HG03521 (cell line): ENCODE results near the gene KMT2B.

ENCODE experiments used
- ATAC-seq: cut with Tn5 transposase; IDR thresholded peaks from one replicate; pipeline ENCODE4 v1.9.1; 2021; ENCODE audit warnings: mild to moderate bottlenecking, moderate library complexity; ENCODE audit not compliant: unreplicated experiment

KMT2B gene

GRCh38 chr19:35727053-35727955, 9.5 kb downstream of the KMT2B start:
- ATAC-seq, result no peak

GRCh38 chr19:35727956-35728706, 10.3 kb downstream of the KMT2B start:
- no peak for ATAC-seq

- ATAC-seq, result no peak
Observed at GRCh38 chr19:35729021-35729420, 11.2 kb downstream of the KMT2B start.

DNA sequence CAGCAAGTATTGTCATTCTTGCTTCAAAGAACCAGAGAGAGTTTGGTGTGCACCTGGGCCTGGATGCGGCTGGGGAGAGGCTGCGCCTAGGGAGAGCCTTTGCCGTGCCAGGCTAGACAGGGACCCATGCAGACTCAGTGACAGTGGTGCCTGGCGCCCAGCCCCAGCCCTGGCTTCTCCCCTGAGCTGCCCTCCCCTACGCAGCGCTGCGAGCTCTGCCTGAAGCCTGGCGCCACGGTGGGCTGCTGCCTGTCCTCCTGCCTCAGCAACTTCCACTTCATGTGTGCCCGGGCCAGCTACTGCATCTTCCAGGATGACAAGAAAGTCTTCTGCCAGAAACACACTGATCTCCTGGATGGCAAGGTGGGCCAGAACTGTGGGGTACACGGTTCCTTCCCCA, 12.0 kb downstream of the KMT2B start:
- no peak for ATAC-seq

GRCh38 chr19:35730326-35730725, 12.5 kb downstream of the KMT2B start:
- no peak for ATAC-seq

GRCh38 chr19:35731353-35731752, 13.6 kb downstream of the KMT2B start:
- no peak for ATAC-seq

DNA sequence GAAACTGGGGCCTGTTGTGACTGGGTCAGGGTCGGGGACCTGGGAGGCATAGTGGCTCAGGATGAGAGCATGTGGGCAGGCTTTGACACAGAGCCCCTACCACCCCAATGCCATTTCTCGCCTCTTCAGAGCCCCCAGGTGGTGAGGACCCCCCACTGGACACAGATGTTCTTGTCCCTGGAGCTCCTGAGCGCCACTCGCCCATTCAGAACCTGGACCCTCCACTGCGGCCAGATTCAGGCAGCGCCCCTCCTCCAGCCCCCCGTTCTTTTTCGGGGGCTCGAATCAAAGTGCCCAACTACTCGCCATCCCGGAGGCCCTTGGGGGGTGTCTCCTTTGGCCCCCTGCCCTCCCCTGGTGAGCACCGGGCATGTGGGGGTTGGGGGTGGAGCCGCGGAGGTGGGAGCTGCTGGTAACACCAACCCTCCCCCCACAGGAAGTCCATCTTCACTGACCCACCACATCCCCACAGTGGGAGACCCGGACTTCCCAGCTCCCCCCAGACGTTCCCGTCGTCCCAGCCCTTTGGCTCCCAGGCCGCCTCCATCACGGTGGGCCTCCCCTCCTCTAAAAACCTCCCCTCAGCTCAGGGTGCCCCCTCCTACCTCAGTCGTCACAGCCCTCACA, 14.1 kb downstream of the KMT2B start:
- no peak for ATAC-seq

- ATAC-seq, result no peak
Observed at GRCh38 chr19:35732540-35733179, 14.9 kb downstream of the KMT2B start.

DNA sequence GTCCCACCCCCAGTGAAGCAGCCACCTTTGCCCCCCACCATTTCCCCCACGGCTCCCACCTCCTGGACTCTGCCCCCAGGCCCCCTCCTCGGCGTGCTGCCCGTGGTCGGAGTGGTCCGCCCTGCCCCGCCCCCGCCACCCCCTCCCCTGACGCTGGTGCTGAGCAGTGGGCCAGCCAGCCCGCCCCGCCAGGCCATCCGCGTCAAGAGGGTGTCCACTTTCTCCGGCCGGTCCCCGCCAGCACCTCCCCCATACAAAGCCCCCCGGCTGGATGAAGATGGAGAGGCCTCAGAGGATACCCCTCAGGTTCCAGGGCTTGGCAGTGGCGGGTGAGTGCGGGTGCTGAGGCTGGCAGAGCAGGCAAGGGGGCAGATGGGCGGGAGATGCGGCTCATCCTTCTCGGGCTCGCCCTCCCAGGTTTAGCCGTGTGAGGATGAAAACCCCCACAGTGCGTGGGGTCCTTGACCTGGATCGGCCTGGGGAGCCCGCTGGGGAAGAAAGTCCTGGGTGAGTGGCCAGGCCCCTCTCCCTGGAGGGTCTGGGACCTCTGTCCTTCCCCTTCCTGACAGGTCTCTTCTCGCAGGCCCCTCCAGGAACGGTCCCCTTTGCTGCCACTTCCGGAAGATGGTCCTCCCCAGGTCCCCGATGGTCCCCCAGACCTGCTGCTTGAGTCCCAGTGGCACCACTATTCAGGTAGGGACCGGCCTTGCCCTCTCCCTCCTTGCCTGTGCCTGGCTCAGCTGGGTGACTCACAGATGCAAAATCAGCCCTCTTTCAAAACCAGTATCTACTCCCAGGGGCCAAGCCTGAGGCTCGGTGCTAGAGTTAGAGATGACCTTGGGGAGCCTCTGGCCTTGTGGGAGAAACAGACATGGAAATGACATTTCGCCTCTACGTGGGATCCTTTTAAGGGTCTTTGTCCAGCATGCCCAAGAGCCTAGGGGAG, 15.7 kb downstream of the KMT2B start:
- no peak for ATAC-seq

- ATAC-seq, result no peak
Observed at GRCh38 chr19:35734273-35734672, 16.5 kb downstream of the KMT2B start.

- ATAC-seq, result no peak
Observed at GRCh38 chr19:35734889-35735288, 17.1 kb downstream of the KMT2B start.

- ATAC-seq, result no peak
Observed at GRCh38 chr19:35736913-35737886, 19.4 kb downstream of the KMT2B start.

GRCh38 chr19:35738021-35738886, 20.5 kb downstream of the KMT2B start:
- ATAC-seq, result no peak

DNA sequence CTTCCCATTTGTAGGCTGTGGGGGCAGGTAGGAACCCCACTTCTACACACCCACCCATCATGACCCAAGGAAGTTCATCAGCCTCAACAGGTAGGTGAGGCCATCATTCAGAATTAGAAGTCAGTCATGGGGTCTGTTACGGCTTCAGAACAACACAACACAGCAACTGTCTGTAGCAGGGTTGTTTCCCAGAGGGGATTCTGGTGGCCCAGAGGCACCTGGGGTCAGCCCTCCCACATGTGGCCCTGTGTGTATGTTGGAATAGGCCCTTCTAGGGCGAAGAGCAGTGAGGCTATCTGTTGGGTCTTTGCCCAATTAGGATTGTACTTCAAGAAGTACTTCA, 21.1 kb downstream of the KMT2B start:
- no peak for ATAC-seq

DNA sequence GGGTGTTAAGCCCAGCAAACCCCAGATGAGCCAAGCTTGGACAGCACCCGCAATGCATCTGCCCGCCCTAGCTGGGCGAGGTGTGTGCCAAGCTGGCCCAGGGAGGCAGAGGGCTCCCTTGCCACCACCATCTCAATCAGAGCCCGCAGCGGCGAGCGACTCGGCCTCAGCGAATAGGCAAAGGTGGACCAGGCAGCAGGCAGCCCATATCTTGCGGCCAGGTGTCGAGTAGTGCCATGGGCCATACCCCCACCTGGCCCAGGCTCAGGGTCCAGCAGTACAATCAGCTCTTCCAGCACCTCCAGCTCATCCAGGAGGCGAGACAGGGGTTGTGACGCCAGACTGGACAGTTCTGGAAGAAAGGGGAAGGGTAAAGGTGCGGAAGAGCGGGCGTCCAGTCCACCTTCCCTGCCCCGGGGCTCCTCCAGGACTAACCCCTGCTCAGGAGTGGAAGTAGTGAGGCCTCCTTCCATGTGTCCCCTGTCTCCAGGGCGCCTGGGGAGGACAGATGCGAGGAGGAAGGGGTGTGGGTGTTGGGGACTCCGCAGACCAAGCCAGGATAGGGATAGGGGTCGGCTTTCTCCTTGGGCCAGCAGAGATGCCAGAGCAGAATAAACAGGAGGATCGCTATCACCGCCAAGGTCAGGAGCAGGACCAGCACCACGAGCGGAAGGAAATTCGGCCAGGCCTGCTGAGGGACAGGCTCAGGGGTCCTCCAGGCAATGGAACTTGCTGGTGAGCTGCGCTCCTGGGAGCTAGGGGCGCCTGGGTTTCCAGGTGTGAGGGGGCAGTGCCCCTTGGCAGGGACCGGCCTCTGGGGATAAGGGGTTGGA, 21.7 kb downstream of the KMT2B start:
- ATAC-seq, result no peak

DNA sequence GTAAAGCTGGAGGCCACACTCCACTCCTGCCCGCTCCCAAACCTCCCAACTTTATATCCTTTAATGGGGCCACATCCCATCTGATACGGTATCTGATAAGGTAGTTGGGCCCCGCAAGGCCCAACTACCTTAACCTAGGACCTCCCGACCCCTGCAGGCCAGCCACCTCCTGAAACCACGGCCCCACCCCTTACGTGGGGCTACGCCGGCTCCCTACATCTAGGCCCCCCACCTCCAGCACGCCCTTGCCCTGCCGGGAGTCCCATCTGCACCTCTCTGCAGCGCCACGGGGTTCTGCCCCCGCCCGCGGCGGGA, 22.3 kb downstream of the KMT2B start:
- peak; percentile 5 for ATAC-seq

DNA sequence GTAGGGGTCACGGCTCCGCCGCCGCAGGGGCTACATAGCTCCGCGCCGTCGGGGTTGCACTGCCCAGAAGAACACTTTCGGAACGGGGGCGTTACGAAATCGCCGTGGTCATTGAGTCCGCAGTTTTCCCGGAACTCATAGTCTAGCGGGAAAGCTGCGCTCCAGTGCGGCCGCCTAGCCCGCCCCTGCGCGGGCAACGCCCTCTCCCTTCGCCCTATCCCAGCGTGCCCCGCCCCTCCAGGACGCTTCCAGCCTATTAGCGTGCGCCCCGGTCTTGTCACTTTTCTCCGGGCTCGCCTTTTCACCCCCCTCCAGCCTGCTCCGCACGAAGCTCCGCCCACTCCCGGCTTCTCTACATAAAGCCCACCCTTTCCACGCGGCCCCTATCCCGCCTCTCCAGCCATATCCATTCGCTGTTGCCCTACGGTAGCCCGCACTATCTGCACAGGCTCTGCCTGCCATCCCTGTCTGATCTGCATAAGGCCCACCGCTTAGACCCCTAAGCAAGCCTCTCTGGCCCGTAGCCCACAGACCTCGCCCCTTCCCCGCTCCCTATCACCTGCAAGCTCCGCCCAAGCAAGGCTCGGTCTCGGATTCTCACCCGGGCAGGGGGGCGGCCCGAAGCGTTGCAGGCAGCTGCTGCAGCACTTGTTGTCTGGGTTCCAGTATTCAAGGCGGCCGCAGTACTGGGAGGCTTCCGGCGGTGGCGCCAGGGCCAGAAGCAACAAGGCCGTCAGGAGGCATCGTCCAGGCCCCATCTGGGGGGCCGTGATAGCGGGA, 22.8 kb downstream of the KMT2B start:
- ATAC-seq, result peak; percentile 46
